HepG2 (cell line): ENCODE data around the gene ARHGDIG. TPM values are rescaled to one million over a fixed set of nuclear protein-coding genes. Genes with fewer than 3 reads are reported as not detected.

ENCODE experiments used
- ATAC-seq: fragments of 200-7000 bp; cut with Tn5 transposase; 3 replicates; pipeline ENCODE4 v1.9.1; 2020; ENCODE audit warnings: mild to moderate bottlenecking, moderate library complexity
- BruUV-seq: library from RNA; stranded (reverse); fragments of 400-500 nt; replicated peaks from 2 replicates; lab custom pipeline; 2021; lab: Mats Ljungman, UMichigan
- CTCF ChIA-PET: fragments of 300-600 bp; formaldehyde crosslinking; extraction: SDS; loops from one replicate; lab custom pipeline; 2021; ENCODE audit warnings: low total read pairs, inconsistent platforms, low intra/inter-chr PET ratio; lab: Yijun Ruan, JAX
- POLR2A ChIA-PET: fragments of 350-600 bp; sonication (Branson Sonifier 250); formaldehyde crosslinking; loops from one replicate; lab custom pipeline; 2020; ENCODE audit warnings: antibody characterized with exemption, inconsistent platforms; lab: Yijun Ruan, JAX
- DNase-seq: peaks from one replicate; pipeline ENCODE4 v3.0.0-alpha.2; 2015; ENCODE audit warnings: low spot score
- FAIRE-seq: peaks from 3 replicates; lab custom pipeline; 2011; peaks lifted over from hg19 to GRCh38; lab: Jason Lieb, UNC
- H2AFZ ChIP-seq: one replicate; pipeline ENCODE4 v1.6.1; 2011; ENCODE audit warnings: low read length, inconsistent platforms
- H3K27ac ChIP-seq: fragments of 300-600 bp; 3 replicates; pipeline ENCODE4 v1.8.0; 2011; ENCODE audit warnings: mixed run types, mild to moderate bottlenecking, mixed read lengths, low read length, inconsistent platforms; ENCODE audit not compliant: insufficient read depth; ENCODE audit errors: extremely low read length
- H3K27me3 ChIP-seq, 2 experiments: fragments of 200-600 bp in 1 of 2; 2 replicates in 1 of 2; 3 replicates in 1 of 2; pipeline versions ENCODE4 v1.6.0 to v1.8.0; 2011; ENCODE audit warnings: low read length in 2 of 2, mild to moderate bottlenecking in 2 of 2, moderate library complexity in 2 of 2, inconsistent platforms in 1 of 2; ENCODE audit not compliant: insufficient read depth in 2 of 2, control insufficient read depth in 1 of 2
- H3K36me3 ChIP-seq, 2 experiments: fragments of 200-600 bp in 1 of 2; replicated peaks in 1 of 2; 2 replicates in 1 of 2; 3 replicates in 1 of 2; pipeline versions ENCODE4 v1.5.1 to v1.8.0; 2011; ENCODE audit warnings: low read length in 2 of 2, inconsistent platforms in 1 of 2; ENCODE audit not compliant: insufficient read depth in 2 of 2, control insufficient read depth in 1 of 2
- H3K4me1 ChIP-seq: 2 replicates; pipeline ENCODE4 v1.5.1; 2012; ENCODE audit warnings: low read length, inconsistent platforms; ENCODE audit not compliant: insufficient read depth
- H3K4me2 ChIP-seq: 2 replicates; pipeline ENCODE4 v1.6.0; 2011; ENCODE audit warnings: low read depth, low read length, inconsistent platforms
- H3K4me3 ChIP-seq, 3 experiments: fragments of 200-600 bp in 1 of 3; sonication (generic), shearing (Covaris generic) in 1 of 3; replicated peaks in 1 of 3; 2 replicates each; pipeline ENCODE4 v1.5.1; 2011 to 2016; ENCODE audit warnings: low read length in 3 of 3, inconsistent platforms in 2 of 3, low read depth in 2 of 3, mild to moderate bottlenecking in 2 of 3, control low read depth in 1 of 3, mixed read lengths in 1 of 3; ENCODE audit not compliant: insufficient read depth in 1 of 3
- H3K79me2 ChIP-seq: one replicate; pipeline ENCODE4 v1.6.1; 2011; ENCODE audit warnings: low read length, inconsistent platforms; ENCODE audit not compliant: insufficient read depth
- H3K9ac ChIP-seq: 2 replicates; pipeline ENCODE4 v1.6.0; 2011; ENCODE audit warnings: mild to moderate bottlenecking, low read depth, low read length, inconsistent platforms; ENCODE audit not compliant: insufficient read depth
- H3K9me3 ChIP-seq: 2 replicates; pipeline ENCODE4 v1.5.1; 2012; ENCODE audit warnings: mild to moderate bottlenecking, low read length
- H4K20me1 ChIP-seq: 2 replicates; pipeline ENCODE4 v1.6.0; 2011; ENCODE audit warnings: inconsistent platforms, mild to moderate bottlenecking, low read length, moderate library complexity; ENCODE audit not compliant: insufficient read depth
- FOSL2 ChIP-seq: sonication (generic); formaldehyde crosslinking; IDR thresholded peaks from 2 replicates; pipeline ENCODE4 v1.4.0; 2020; ENCODE audit warnings: missing genetic modification reagents
- PHF8 ChIP-seq: sonication (generic); formaldehyde crosslinking; IDR thresholded peaks from 2 replicates; pipeline ENCODE4 v1.5.0; 2020; ENCODE audit warnings: missing genetic modification reagents
- SAP130 ChIP-seq: IDR thresholded peaks from 2 replicates; pipeline ENCODE4 v1.6.1; 2016; ENCODE audit warnings: low read depth
- SP2 ChIP-seq: sonication (generic); formaldehyde crosslinking; IDR thresholded peaks from 2 replicates; pipeline ENCODE4 v1.5.1; 2020; ENCODE audit warnings: mild to moderate bottlenecking, missing genetic modification reagents
- TGIF2 ChIP-seq: IDR thresholded peaks from 2 replicates; pipeline ENCODE4 v1.6.1; 2016; ENCODE audit warnings: control low read depth, missing compliant biosample characterization
- YEATS4 ChIP-seq: sonication (generic); formaldehyde crosslinking; IDR thresholded peaks from 2 replicates; pipeline ENCODE4 v1.4.0; 2020; ENCODE audit warnings: missing genetic modification reagents, borderline replicate concordance
- ZFX ChIP-seq: sonication (generic); formaldehyde crosslinking; IDR thresholded peaks from 2 replicates; pipeline ENCODE4 v1.4.0; 2020; ENCODE audit warnings: mild to moderate bottlenecking, low read depth, missing genetic modification reagents, moderate library complexity
- WGBS: methylation state at CpG from one replicate; pipeline ENCODE4 v1.1.6; 2017; ENCODE audit warnings: low lambda C conversion rate; 5-methylcytosine and 5-hydroxymethylcytosine counted together
- in situ Hi-C: cut with HindIII; loops from 2 replicates; pipeline ENCODE4 v1.10.0; 2017; ENCODE audit warnings: low pct_unique_long_range_greater_than_20kb; ENCODE audit not compliant: extremely low pct_ligation_motif_present
- intact Hi-C: fragments of 100-400 bp; cut with micrococcal nuclease; formaldehyde crosslinking; loops from one replicate; pipeline ENCODE4 v1.10.0; 2022; ENCODE audit not compliant: unreplicated experiment
- polyA plus RNA-seq, 8 experiments: library from polyadenylated mRNA; depleted of rRNA in 3 of 8; stranded (reverse) in 7 of 8; unstranded in 1 of 8; fragments of >200 nt; fragmentation: Illumina TruSeq in 4 of 8; extraction: Trizol in 4 of 8; gene quantifications; 2 replicates each; pipeline versions ENCODE4 v1.2.1 to v1.2.3, GENCODE V29; 2011 to 2016; ENCODE audit warnings: low read depth in 4 of 8, missing spikeins in 1 of 8, mixed read lengths in 1 of 8; ENCODE audit not compliant: insufficient read depth in 1 of 8
- total RNA-seq, 5 experiments: library from RNA; depleted of rRNA; stranded (reverse); fragments of >200 nt; fragmentation: Illumina TruSeq; extraction: Trizol; gene quantifications; 2 replicates each; pipeline ENCODE4 v1.2.3, GENCODE V29; 2016; ENCODE audit warnings: low read depth in 1 of 5
- TF ChIP-seq, protein P1 (sequence below): IDR thresholded peaks from 2 replicates; pipeline ENCODE4 v1.6.1; 2012; ENCODE audit warnings: inconsistent platforms
- TF ChIP-seq, protein P2 (sequence below): sonication (generic); formaldehyde crosslinking; IDR thresholded peaks from 2 replicates; pipeline ENCODE4 v1.4.0; 2020; ENCODE audit warnings: missing genetic modification reagents, mild to moderate bottlenecking, borderline replicate concordance
- TF ChIP-seq, protein P3 (sequence below): sonication (generic); formaldehyde crosslinking; IDR thresholded peaks from 2 replicates; pipeline ENCODE4 v1.5.1; 2020; ENCODE audit warnings: mild to moderate bottlenecking, moderate library complexity, missing genetic modification reagents
- TF ChIP-seq, protein P4 (sequence below): sonication (generic); formaldehyde crosslinking; IDR thresholded peaks from 2 replicates; pipeline ENCODE4 v1.4.0; 2020; ENCODE audit warnings: low read depth, missing genetic modification reagents
- TF ChIP-seq, protein P5 (sequence below): sonication (generic); formaldehyde crosslinking; IDR thresholded peaks from 2 replicates; pipeline ENCODE4 v1.5.1; 2020; ENCODE audit warnings: mild to moderate bottlenecking, missing genetic modification reagents, moderate library complexity

ARHGDIG gene
- total and polyA plus RNA-seq, 2 of the 13 experiments (the other 11 are each of a cell fraction or from before 2014, with no cell fraction given): 0.24 to 0.48 TPM

DNA sequence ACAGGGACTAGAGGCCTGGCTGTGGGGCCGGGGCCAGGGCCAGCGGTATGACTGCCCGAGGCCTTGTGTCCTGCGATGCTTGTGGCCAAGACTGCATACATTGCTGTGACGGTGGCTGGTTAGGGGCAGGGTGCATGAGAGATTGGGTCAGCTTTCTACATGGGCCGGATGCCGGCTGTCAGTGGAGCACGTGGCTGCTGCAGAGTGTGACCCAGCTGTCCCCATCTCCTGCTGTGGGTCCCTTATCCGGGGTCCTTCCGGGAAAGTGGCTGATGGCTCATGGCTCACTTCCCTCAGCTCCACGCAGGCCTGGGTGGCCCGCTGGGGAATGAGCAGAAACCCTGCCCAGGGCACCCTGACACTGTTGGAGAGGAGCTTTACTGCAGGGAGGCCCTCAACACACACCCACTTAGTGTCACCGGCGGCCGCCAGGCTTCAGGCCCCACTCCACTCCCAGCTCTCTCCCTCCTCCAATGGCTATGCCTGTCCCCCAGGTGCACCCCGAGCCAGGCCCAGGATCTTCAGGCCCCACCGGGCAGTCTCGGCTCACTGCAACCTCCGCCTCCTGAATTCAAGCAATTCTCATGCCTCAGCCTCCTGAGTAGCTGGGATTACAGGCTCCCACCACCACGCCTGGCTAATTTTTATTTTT is 3.8 kb upstream of the ARHGDIG start:
- intact Hi-C loops: no loop called here
- in situ Hi-C loops: no loop called here
- H3K4me3 ChIP-seq: peak overlapping the region in 1 of 3 experiments; percentile 43; a peak in 1 of 6 replicates
- POLR2A ChIA-PET: interaction anchor here (0.6 kb wide), 1 partner anchor 76 kb away, joined by 3 read pairs; the partner anchor contains the start of gene AXIN1
- CTCF ChIA-PET: no interaction called here
- no peaks in the 10 kb centered on the region for H4K20me1 ChIP-seq
- no TSS peak for BruUV-seq
- peak; percentile 23 for ATAC-seq
- FAIRE-seq: no peak
- peaks cover 7 to 70% of the 10 kb centered on the region in 2 experiments for H3K27me3 ChIP-seq
- no peaks in the 10 kb centered on the region for H3K9me3 ChIP-seq
- H2AFZ ChIP-seq: no peak overlapping the region
- H3K27ac ChIP-seq: no peak overlapping the region
- peaks cover 30% of the 10 kb centered on the region for H3K4me1 ChIP-seq
- no peaks in the 10 kb centered on the region for H3K79me2 ChIP-seq
- H3K36me3 ChIP-seq: no peaks in the 10 kb centered on the region
- DNase-seq: no peak
- WGBS: 78% methylated on average over 4 of the region's 20 CpGs
- no peak overlapping the region for H3K9ac ChIP-seq
- peak overlapping the region; percentile 45; the same call in 1 of the 2 replicates for H3K4me2 ChIP-seq
- TF ChIP-seq SAP130 (CRISPR knock-in tag) (peak; percentile 73), SP2 (CRISPR knock-in tag) (no peak), YEATS4 (CRISPR knock-in tag) (no peak), FOSL2 (no peak), PHF8 (CRISPR knock-in tag) (no peak), TGIF2 (peak; percentile 47; the same call in 1 of the 2 replicates), ZFX (CRISPR knock-in tag) (peak; percentile 27; the same call in 1 of the 2 replicates)
- TF ChIP-seq, protein P1, sequence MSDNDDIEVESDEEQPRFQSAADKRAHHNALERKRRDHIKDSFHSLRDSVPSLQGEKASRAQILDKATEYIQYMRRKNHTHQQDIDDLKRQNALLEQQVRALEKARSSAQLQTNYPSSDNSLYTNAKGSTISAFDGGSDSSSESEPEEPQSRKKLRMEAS: peak; percentile 61
- TF ChIP-seq, protein P2, sequence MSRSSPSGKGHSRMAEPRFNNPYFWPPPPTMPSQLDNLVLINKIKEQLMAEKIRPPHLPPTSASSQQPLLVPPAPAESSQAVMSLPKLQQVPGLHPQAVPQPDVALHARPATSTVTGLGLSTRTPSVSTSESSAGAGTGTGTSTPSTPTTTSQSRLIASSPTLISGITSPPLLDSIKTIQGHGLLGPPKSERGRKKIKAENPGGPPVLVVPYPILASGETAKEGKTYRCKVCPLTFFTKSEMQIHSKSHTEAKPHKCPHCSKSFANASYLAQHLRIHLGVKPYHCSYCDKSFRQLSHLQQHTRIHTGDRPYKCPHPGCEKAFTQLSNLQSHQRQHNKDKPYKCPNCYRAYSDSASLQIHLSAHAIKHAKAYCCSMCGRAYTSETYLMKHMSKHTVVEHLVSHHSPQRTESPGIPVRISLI (CRISPR knock-in tag): no peak
- TF ChIP-seq, protein P3, sequence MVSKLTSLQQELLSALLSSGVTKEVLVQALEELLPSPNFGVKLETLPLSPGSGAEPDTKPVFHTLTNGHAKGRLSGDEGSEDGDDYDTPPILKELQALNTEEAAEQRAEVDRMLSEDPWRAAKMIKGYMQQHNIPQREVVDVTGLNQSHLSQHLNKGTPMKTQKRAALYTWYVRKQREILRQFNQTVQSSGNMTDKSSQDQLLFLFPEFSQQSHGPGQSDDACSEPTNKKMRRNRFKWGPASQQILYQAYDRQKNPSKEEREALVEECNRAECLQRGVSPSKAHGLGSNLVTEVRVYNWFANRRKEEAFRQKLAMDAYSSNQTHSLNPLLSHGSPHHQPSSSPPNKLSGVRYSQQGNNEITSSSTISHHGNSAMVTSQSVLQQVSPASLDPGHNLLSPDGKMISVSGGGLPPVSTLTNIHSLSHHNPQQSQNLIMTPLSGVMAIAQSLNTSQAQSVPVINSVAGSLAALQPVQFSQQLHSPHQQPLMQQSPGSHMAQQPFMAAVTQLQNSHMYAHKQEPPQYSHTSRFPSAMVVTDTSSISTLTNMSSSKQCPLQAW (CRISPR knock-in tag): no peak
- TF ChIP-seq, protein P4, sequence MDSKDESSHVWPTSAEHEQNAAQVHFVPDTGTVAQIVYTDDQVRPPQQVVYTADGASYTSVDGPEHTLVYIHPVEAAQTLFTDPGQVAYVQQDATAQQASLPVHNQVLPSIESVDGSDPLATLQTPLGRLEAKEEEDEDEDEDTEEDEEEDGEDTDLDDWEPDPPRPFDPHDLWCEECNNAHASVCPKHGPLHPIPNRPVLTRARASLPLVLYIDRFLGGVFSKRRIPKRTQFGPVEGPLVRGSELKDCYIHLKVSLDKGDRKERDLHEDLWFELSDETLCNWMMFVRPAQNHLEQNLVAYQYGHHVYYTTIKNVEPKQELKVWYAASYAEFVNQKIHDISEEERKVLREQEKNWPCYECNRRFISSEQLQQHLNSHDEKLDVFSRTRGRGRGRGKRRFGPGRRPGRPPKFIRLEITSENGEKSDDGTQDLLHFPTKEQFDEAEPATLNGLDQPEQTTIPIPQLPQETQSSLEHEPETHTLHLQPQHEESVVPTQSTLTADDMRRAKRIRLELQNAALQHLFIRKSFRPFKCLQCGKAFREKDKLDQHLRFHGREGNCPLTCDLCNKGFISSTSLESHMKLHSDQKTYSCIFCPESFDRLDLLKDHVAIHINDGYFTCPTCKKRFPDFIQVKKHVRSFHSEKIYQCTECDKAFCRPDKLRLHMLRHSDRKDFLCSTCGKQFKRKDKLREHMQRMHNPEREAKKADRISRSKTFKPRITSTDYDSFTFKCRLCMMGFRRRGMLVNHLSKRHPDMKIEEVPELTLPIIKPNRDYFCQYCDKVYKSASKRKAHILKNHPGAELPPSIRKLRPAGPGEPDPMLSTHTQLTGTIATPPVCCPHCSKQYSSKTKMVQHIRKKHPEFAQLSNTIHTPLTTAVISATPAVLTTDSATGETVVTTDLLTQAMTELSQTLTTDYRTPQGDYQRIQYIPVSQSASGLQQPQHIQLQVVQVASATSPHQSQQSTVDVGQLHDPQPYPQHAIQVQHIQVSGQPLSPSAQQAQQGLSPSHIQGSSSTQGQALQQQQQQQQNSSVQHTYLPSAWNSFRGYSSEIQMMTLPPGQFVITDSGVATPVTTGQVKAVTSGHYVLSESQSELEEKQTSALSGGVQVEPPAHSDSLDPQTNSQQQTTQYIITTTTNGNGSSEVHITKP (CRISPR knock-in tag): no peak
- TF ChIP-seq, protein P5, sequence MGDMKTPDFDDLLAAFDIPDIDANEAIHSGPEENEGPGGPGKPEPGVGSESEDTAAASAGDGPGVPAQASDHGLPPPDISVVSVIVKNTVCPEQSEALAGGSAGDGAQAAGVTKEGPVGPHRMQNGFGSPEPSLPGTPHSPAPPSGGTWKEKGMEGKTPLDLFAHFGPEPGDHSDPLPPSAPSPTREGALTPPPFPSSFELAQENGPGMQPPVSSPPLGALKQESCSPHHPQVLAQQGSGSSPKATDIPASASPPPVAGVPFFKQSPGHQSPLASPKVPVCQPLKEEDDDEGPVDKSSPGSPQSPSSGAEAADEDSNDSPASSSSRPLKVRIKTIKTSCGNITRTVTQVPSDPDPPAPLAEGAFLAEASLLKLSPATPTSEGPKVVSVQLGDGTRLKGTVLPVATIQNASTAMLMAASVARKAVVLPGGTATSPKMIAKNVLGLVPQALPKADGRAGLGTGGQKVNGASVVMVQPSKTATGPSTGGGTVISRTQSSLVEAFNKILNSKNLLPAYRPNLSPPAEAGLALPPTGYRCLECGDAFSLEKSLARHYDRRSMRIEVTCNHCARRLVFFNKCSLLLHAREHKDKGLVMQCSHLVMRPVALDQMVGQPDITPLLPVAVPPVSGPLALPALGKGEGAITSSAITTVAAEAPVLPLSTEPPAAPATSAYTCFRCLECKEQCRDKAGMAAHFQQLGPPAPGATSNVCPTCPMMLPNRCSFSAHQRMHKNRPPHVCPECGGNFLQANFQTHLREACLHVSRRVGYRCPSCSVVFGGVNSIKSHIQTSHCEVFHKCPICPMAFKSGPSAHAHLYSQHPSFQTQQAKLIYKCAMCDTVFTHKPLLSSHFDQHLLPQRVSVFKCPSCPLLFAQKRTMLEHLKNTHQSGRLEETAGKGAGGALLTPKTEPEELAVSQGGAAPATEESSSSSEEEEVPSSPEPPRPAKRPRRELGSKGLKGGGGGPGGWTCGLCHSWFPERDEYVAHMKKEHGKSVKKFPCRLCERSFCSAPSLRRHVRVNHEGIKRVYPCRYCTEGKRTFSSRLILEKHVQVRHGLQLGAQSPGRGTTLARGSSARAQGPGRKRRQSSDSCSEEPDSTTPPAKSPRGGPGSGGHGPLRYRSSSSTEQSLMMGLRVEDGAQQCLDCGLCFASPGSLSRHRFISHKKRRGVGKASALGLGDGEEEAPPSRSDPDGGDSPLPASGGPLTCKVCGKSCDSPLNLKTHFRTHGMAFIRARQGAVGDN (CRISPR knock-in tag): peak; percentile 75
